HG03460 (cell line): Measurements from ENCODE around the gene EPAS1.

Experiments used
- ATAC-seq: cut with Tn5 transposase; IDR thresholded peaks from one replicate; pipeline ENCODE4 v1.9.1; 2021; ENCODE audit not compliant: unreplicated experiment

The EPAS1 gene

DNA sequence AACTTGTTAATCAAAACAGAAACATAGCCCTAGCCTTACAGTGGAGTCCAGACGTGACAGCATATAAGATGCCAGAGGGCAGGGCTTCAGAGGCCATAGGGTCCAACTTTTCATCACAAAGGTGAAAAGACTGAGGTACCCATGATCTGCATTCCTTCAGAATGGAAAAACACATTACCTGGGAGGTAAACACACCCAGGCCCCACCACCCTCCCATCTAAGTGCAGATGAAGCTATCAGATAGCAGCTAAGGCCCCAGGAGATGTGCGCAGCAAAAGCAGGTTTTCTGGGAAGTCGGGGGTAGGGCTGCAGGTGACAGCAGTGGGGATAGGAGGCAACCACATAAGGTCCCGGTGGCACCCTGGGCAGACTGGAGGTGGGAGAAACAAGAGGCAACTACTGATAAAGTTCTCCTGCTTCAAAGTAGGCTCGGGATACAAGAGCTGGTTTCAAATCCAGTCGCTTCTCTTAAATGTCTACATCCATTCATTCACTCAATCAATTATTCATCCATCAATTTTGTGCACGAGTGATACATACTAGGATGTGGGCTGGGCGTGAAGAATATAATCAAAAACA lies 107.1 kb downstream of the EPAS1 start:
- no peak for ATAC-seq

DNA sequence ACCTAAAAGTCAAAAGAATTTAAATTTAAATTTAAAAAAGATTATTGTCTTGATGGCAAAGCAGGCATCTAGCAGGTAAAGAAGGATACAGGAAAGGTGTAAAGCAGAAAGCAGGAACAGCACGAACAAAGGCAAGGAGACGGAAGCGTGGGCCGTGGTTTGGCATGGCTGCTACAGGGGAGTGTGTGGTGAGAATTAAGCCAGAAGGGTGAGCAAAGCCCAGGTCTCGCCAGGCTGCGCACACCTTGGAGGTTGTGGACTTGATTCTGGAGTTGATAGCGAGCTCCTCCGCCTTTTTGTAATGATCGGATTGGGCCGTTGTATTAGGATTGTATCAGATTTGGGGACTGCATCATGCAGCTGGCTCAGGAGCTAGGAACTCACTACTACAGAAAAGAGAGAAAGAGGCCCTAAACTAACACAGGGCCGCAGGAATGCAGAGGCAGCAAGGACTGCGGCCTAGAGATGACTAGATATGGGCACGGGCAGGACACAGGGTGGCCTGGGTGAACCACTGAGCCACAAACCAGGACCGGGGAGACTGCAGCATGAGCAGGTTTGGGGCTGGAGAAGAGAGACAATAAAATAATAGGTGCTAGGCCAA lies 110.7 kb downstream of the EPAS1 start:
- no peak for ATAC-seq

DNA sequence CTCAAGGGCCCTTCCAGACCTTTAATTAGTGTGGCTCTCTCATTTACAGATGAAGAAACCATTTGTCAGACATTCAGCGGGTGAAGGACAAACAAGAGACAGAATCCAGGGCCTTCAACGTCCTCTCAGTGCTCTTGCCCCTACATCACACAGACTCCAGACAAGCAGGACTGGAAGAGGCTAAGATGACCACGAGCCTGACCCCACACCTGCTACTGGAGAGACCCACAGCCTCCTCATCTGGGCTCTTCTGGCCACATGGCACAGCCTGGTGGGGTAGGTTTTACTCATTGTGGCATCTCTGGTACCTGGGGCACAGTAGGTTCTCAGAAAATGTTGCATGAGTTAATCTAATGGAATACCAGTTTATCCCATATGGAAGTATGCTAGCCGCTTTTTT lies 112.5 kb downstream of the EPAS1 start:
- no peak for ATAC-seq

DNA sequence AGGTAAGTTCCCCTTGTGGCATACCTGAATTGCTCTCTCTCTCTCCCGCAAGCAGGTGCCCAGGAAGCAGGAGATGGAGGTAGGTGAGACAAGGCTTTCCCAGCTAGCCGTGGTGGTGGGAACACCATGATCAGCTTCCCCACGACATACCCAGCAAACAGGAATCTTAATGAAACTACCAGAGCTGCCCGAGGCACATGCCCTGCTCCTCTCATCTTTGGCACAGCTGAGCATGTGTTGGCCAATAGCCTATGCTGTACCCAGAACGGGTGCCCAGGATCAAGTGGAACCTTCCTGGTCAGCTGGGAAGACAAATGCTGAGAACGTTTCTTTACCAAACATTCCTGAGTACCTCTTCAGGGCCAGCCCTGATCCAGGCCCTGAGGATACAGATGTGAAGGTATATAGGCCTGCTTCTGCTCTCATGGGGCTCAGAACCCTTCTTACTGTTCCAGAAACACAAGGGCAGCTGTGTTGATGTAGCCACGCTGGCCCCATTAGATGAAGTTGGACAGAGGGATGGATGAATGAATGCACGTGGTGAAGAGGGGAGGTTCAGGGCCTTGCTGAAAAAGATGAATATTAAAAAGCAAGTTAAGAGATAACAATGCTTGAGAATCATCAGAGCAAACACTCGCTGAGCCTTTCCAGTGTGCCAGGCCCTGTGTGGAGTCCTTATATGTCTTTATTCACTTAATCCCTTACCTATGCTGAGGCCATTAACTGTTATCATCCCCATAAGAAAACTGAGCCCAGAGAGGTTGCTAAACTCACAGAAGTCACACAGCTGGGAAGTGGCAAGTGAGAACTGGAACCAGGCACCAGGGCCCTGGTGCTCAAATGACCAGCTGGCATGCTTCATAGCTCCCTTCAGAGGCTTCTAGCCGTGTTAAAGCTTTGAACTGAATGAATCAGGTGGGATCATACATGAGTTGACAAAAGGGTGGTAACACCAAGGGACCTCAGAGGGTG lies 113.4 kb downstream of the EPAS1 start:
- no peak for ATAC-seq

DNA sequence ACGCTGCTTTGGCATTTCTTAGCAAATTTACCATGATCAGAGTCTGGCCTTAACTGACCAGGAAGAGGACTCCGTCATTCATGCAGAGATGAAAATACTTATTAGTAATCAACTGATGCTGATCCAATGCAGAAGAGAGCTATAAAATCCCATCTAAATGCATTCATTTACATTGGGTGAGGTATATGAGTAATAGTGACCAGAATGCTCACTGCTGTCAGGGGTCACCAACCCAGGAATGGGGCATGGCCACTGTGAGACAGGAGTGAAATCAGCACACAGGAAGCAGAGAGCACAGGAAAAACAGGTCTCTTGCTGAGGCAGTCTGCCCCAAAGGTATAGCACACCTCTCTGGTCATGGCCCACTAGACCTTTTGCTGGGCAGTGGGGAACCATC lies 114.0 kb downstream of the EPAS1 start:
- ATAC-seq = no peak

DNA sequence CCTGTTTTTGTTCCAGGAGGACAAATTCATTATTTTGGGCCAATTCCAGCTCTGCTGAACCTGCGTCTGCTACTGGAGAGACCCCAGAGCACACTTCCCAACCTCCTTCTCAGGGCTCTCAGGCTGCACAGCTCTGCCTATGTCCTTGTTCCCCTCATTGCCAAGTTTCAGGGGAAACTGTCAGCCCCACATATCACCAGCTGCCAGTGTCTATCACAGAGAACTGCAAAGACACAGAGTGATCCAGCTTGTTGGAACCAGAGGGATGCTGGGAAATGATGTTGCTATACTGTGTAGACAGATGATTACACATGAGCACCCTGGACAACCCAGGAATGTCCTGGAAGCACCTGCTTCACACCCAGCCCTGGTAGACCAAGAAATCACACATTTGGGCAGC lies 114.8 kb downstream of the EPAS1 start:
- no peak for ATAC-seq

DNA sequence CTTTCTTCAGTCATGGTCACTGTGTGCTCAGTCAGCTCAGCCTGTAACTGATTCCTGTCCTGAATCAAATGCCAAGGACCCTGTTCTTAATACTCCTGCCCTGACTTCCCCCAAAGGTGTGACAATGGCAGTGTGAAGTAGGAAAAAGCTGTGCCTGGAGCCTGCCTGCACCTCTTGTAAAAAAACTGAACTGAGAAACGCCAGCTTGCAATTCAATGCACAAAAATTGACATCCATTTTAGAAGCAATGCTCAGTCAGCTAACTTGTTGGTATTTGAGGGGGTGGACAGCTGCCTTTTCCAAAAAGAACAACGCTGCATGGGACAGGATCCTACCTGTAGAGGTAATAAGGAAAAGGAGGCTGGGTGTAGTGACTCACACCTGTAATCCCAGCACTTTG lies 115.9 kb downstream of the EPAS1 start:
- no peak for ATAC-seq

DNA sequence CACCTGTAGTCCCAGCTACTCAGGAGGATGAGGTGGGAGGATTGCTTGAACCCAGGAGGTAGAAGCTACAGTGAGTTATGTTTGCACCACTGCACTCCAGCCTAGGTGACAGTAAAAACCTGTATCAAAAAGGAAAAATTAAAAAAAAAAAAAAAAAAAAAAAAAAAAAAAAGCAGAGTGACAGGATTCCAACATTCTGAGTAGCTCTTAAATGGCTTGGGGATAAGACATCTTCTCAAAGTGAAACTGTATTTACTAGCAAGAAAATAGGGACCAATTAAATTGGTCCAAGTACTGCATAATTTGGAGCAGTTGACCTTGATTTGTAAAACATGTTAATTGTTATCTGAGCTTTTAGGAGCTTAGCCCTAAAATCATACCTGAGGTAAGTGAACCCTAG lies 116.4 kb downstream of the EPAS1 start:
- no peak for ATAC-seq

DNA sequence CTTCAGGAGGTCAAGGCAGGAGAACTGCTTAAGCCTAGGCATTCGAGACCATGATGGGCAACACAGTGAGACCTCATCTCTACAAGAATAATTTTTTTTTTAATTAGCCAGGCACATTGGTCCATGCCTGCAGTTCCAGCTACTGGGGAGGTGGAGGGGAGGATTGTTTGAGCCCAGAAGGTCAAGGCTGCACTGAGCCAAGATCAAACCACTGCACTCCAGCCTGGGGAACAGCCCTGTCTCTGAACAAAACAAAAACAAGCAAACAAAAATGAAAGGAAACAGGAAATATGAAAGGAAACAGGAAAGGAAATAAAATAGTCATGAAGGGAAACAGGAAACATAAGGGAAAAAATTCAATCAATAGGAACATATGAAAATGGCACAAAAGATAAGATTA lies 117.5 kb downstream of the EPAS1 start:
- ATAC-seq = no peak

DNA sequence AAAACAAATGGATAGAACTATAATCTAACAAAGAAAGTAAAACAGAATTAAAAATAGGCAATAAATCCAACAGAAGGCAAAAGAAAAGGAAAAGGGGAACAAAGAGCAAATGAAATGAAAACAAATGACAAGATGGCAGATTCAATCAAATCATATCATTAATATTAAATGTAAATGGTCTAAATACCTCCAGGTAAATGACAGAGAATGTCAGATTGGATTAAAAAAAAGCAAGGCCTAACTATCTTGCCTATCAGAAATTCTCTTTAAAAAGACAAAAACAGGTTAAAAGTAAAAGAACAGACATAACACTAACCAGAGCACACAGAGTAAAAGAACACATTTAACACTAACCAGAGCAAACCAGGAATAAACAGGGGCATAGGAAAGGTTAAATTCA lies 119.1 kb downstream of the EPAS1 start:
- no peak for ATAC-seq

DNA sequence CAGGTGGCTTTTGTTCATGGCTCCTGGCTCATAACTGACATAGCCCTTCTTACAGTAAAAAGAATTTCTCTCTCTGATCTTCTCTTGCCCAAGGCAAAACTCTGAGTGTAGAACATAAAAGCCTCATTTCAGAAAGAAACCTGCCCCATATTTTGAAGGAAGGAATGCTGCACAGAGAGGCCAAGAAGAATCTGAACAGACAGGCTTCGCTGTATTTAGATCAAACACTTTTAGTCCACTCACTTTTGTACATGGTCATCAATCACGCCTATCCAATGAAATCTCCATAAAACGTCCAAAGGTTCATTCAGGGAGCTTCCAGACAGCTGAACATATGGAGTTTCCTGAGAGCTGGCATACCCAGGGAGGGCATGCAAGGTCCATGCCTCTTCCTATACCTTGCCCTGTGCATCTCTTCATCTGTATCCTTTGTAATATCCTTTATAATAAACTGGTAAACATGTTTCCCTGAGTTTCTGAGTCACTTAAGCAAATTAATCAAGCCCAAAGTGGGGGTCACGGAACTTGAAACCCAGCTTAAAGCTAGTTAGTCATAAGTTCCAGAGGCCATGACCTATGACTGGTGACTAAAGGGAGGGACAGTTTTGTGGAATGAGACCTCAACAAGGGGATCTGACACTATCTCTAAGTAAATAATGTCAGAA lies 119.7 kb downstream of the EPAS1 start:
- ATAC-seq = no peak

DNA sequence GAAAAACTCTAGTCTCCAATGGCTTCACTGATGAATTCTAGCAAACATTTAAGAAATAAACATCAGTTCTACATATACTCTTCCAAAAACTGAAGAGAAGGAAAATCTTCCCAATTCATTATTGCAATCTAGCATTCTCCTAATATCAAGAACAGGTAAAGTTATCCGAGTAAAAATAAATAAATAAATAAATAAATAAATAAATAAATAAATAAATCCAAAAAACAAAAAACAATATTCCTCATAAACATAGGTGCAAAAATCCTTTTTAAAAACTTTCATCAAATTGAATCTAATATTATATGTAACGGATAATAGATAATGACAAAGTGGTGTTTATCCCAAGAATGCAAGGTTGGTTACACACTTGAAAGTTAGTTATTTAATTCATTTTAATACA lies 123.7 kb downstream of the EPAS1 start:
- no peak for ATAC-seq

DNA sequence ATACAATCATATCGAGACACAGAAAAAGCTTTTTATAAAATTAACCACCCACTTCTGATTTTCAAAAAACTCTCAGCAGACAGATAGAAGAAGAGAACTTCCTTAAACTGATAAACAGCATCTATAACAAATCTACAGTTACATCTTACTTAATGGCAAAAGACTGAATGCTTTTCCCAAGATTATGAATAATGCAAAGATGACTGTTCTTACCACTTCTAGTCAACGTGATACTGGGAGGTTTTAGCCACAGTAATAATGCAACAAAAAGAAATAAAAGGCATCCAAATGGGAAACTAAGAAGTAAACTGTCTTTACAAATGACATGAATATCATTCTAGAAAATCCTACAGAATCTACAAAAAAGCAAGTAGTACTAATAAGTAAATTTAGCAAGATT lies 124.2 kb downstream of the EPAS1 start:
- no peak for ATAC-seq

DNA sequence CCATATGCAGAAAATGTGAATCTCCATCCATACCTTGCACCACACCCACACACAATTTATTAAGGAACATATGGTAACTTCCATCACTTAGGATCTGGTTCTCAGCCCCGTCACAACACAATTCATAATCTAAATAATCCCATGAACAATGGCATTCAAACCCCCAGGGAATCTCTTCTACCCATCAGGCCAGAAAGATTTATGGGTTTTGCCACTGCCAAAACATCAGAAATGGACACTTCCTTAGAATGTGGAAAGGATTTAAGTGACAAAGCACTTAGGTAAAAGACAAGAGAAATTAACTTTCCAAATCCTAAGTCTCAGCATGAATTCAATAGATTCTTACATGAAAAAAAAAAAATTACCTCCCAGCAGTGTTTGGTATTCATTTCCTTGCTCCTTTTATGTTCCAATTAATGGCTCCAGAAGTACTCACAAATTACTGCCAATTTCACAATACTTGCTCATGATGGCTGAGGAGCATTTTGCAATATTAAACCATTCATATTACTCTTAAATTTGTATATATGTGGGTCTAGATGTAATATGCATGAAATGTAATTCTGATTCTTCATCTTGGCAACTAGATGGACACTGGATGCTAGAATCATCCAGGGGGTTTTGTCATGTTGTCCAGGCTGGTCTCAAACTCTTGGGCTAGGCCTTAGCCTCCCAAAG lies 125.6 kb downstream of the EPAS1 start:
- no peak for ATAC-seq

DNA sequence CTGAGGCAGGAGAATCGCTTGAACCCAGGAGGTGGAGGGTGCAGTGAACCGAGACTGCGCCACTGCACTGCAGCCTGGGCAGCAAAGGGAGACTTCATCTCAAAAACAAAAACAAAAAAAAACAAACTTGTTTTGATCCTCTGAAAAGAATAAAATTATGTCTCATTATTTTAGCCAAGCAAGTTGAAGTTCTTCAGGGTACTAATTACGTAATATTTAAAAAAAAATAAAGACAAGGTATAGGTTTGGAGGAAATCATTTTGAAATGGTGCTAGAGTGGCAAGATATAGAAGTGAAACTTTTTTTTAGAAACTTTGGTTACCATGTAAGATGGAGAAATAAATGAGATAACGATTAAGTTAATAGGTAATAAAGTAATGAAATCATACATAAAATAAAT lies 127.7 kb downstream of the EPAS1 start:
- ATAC-seq = no peak

DNA sequence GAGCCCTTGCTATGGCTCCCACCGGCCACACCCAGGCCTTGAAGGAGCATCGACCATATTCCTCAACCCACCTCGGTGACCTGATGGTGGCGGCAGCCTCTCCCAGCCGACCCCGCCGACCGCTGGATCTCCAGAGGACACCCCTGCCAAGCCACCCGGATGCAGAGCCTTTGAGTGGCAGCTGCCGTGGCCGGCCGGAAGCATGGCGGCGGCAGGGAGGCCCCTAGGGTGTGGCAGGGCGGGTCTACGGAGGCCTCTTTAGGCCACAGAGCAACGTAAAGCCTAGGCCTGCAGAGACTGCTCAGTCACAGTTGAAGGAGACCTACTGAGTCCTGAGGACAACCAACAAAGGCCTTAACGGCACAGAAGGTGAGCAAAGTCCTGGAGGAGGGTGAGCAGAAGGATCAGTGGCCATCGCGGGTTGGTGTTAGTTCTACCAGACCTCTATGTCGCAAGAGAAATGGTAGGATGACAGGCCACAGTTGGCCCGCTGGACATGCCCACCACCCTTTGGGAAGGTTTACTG lies 131.8 kb downstream of the EPAS1 start:
- no peak for ATAC-seq

DNA sequence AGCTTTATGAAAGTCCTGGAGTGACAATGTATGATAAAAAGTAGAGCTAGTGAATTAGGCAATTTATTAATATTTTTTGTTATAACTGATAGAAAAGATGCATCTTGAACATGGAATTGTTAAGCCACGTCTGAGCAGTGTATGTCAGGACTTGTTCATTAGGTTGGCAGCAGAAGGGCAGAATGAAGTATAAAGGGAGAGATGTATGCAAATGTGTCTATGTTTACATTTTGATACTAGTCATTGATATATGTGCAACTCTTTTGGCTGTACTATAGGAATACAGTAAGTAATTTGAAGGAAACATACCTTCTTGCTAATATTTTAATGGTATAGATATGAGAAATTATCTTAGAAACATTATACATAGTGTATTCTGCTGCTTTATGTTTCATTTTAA lies 133.2 kb downstream of the EPAS1 start:
- no peak for ATAC-seq

DNA sequence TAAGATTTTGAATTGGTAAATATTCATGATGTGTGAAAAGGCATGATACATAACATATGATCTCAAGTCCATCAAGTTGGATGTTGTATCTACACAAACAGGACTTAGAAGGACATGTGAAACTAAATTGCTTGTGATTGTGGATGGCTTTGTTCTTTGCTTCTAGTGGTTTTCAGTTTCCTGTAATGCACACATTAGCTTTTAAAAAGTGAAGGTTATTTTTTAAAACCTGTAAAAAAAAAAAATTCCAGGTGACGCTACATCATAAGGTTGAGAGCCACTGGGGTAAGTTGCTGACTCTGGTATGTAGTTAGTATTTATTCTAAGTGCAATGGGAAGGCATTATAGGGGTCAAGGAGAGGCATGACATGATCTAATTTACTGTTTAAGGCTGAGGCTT lies 133.8 kb downstream of the EPAS1 start:
- no peak for ATAC-seq

DNA sequence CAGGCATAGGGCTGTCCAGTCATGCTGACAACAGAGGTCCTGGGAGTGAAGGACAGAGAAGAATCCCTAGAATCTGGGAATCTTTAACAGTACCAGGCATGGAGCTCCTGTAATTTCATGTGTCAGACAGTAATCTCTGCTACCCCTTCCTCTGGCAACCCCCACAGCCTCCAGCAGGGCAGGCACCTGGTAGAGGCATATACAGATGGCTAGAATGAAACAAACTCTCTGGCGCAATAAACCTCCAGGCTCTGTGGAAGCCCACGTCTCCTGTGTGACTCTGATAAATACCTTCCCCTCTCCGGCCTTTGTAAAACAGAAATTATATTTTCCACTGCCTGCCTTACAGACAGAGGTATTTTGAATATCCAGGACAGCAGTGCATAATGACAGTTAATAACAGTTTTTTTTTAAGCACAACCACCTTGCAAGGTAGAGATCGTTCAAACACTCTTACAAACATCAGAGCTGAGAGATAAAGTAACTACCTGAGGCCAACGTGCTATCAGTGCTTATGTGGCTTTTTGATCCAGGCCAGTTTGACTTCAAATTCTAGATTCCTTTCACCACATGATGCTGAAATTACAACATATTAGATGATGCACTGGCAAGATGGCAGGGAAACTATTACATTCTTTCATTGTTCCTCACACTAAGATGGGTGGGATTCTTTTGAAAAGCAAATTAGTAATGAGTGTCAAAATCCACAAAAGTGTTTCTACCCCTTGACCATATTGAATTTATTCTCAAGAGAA lies 134.5 kb downstream of the EPAS1 start:
- no peak for ATAC-seq

DNA sequence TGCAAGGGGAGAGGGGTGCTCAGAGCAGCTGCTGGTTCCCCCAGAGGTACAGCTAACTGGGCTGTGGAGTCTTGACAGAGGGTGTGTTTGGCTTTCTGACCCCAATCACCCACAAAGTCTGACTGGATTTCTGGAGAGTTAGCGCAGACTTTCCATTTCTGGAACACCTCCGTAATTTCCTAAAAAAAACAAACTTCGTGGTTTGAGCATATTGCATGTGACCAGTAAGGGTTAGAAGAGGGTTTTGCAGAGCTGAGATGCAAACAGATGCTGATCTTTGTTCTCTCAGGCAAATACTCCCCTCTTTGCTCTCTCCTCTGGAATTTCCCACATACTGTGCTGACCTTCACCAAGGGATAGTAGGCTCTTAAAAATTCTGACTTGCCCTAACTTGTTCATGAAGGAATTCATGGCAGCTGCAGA lies 137.7 kb downstream of the EPAS1 start:
- no peak for ATAC-seq
